Raji (cell line): ENCODE results near the gene RSPO3.

Experiments used
- POLR2A ChIP-seq: IDR thresholded peaks from 2 replicates; pipeline ENCODE4 v1.6.1; 2011; ENCODE audit warnings: low read depth, low read length, control low read depth; ENCODE audit not compliant: insufficient read depth

The RSPO3 gene

GRCh38 chr6:127199470-127199869 is 81.0 kb downstream of the RSPO3 start:
- no peak for TF ChIP-seq POLR2A

- no peak for TF ChIP-seq POLR2A
Measured at GRCh38 chr6:127200114-127200513, 81.6 kb downstream of the RSPO3 start.

DNA sequence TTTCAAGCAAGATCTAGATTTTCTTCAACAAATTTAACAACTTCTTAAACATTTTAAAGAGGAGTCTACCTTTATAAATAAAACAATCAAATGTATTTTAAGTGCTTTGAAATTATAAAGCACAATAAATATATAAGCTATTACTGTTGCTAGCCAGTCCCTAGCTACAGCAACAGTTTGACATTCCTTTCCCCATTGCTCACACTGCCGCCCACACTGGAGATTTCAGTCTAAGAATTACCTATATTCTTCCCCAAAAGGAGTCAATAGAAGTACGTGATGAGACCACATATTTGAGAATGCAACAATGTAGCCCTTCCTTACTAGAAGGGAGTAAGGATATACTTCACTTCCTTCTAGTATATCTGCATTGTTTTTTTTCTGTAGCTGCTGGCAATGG is 82.8 kb downstream of the RSPO3 start:
- TF ChIP-seq POLR2A, result no peak

GRCh38 chr6:127202676-127203075 is 84.2 kb downstream of the RSPO3 start:
- TF ChIP-seq POLR2A, result no peak

GRCh38 chr6:127204281-127204680 is 85.8 kb downstream of the RSPO3 start:
- no peak for TF ChIP-seq POLR2A

DNA sequence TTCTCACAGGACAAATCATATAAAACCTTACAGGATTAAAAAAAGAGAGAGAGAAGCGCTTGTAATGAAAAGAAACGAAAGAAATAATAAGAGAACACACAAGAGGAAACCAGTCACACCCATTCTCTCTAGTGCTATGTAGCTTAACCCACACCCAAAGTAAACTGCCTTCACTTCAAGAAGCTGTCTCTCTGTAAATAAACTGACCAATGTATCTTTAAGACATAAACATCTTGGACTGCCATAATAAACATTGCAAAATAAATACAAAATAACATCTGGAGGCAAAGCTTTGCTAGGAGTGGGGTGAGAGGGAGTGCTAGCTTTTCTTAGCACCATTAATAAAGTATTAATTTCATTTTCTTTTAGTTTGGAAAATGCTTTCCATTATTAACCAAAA is 86.6 kb downstream of the RSPO3 start:
- no peak for TF ChIP-seq POLR2A

DNA sequence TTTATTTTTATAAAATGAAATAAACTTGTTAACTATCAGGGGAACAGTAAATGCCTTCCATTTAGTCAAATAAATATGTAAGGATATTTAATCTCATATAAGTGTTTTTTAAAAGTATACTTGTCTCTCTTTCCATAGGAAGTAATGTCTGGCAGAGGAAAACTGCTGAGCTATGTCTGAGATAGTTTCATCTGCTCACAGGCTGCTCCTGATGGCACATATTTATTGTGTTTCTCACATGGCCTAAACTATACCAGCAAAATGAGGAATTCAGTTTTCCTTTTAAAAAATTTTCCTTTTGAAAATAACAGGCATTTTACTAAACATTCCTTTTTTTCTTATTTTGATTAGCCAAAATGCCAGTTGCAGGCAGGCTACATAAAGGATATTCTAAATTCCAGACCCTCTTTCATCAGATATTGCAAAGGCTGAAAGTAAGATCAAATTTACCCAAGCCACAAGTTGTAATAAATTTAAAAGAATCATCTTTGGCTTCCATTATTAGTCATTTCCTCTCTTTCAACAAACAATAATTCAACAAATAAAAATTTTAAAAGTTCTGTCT is 88.1 kb downstream of the RSPO3 start:
- TF ChIP-seq POLR2A, result no peak

DNA sequence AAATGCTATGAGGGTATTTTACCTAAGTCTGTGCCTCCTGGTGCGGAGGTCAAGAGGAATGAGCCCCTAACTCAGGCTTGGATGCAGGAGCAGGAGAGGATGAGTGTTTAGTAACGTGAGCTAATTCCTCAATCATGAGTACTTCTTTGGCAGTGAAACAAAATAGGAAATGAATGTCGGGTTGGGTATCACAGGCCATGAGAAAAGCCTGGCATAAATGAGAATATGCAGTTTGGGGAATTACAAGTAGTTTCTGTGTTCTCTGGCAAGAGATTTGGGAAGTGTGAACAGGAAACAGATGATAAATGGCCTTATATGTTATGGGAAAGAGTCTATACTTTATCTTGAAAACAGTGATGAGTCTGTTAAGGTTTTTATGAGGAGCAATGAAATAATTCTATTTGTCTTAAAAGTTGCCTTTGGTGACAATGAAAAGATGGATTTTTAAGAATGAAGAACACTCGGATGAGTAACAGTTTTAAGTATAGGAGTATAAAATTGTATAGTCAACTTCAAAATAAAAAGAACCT is 89.2 kb downstream of the RSPO3 start:
- TF ChIP-seq POLR2A, result no peak

- no peak for TF ChIP-seq POLR2A
Measured at GRCh38 chr6:127210725-127211124, 92.3 kb downstream of the RSPO3 start.

- TF ChIP-seq POLR2A, result no peak
Measured at GRCh38 chr6:127212376-127212775, 93.9 kb downstream of the RSPO3 start.

- no peak for TF ChIP-seq POLR2A
Measured at GRCh38 chr6:127215931-127216330, 97.5 kb downstream of the RSPO3 start.

- TF ChIP-seq POLR2A, result no peak
Measured at GRCh38 chr6:127216810-127217789, 98.6 kb downstream of the RSPO3 start.

DNA sequence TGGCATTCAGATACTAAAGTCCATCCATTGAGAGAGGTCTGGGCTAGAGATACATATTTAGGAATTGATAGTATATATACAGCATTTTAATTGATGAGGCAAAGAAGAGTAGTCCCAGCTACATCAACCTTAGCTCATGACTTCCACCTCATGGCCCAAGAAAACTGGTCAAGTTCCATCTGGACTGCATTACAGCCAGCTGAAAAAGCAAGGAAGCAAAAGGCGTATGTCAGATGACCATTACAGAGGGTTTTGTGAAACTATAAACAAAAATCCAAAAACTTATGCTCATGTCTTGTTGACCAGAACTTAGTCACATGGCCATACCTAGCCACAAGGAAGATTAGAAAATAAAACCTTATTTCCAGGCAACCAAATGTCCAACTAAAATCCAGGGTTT is 101.4 kb downstream of the RSPO3 start:
- no peak for TF ChIP-seq POLR2A

- TF ChIP-seq POLR2A, result no peak
Measured at GRCh38 chr6:127221201-127221600, 102.7 kb downstream of the RSPO3 start.

GRCh38 chr6:127222418-127222817 is 103.9 kb downstream of the RSPO3 start:
- TF ChIP-seq POLR2A, result no peak

DNA sequence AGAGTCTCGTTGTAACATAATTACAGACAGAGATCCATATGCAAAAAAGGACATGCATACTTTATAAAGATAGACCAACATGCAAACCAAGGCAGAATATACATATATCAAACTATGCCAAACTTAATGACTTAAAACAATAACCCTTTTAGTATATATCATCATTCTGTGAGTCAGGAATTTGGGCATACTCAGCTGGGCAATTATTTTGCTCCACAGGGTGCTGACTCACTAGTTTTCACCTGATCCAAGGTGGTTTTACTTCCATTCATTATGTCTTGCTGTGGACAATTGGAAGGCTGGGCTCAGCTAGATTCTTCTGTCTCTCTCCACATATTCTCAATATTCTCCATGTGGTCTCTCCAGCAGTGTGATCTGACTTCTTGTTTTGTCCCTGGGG is 107.0 kb downstream of the RSPO3 start:
- TF ChIP-seq POLR2A, result no peak
